GM10266 (cell line): ENCODE measurements around the gene SULF2.
"Not testable (repeated sequence)": the region's sequence is repeated elsewhere in the genome, so short reads cannot be mapped to it uniquely, and the experiment has no call there.

ENCODE experiments used
- DNase-seq: peaks from one replicate; pipeline ENCODE4 v3.0.0; 2012; ENCODE audit errors: extremely low spot score
- CTCF ChIP-seq: IDR thresholded peaks from 2 replicates; pipeline ENCODE4 v1.5.1; 2012; ENCODE audit warnings: mild to moderate bottlenecking, low read depth; ENCODE audit not compliant: control insufficient read depth, insufficient read depth; ENCODE audit errors: missing control alignments

SULF2 gene

DNA sequence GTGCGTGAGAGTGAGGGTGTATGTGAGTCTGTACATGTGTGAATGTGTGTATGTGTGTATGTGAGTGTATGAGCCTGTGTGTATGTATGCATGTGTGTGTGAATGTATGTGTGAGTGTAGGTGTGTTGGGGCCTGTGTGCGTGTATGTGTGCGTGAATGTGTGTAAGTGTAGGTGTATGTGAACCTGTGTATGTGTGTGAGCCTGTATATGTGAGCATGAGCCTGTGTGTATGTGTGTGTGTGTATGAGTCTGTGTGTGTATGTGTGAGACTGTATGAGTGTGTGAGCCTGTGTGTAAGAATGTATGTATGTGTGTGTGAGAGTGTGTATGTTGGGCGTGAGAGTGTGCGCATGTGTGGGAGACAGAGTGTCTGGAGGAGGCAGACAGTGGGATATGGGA is 15.8 kb upstream of the SULF2 start:
- DNase-seq: no peak
- TF ChIP-seq CTCF: no peak

- no peak for TF ChIP-seq CTCF
- DNase-seq: no peak
Observed at GRCh38 chr20:47800623-47801022, 15.3 kb upstream of the SULF2 start.

GRCh38 chr20:47799116-47799715 is 13.9 kb upstream of the SULF2 start:
- DNase-seq: no peak
- TF ChIP-seq CTCF: no peak

DNA sequence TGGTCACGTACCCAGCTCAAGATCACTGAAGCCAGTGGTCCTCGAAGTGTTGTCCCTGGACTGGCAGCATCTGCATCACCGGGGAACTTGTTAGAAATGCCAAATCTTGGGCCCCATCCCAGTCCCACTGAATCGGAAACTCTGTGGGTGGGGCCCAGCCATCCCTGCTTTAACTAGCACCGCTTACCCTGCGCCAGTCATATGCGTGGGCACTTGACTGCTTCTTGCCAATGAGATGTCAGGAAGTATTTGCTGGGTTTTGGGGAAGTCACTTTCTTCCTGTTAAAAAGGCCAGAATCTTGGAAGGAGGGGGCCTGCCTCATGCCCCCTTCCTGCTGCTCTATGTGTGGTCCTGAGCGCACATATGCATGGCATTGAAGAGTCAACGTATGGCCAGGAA is 11.7 kb upstream of the SULF2 start:
- no peak for TF ChIP-seq CTCF
- no peak for DNase-seq

DNA sequence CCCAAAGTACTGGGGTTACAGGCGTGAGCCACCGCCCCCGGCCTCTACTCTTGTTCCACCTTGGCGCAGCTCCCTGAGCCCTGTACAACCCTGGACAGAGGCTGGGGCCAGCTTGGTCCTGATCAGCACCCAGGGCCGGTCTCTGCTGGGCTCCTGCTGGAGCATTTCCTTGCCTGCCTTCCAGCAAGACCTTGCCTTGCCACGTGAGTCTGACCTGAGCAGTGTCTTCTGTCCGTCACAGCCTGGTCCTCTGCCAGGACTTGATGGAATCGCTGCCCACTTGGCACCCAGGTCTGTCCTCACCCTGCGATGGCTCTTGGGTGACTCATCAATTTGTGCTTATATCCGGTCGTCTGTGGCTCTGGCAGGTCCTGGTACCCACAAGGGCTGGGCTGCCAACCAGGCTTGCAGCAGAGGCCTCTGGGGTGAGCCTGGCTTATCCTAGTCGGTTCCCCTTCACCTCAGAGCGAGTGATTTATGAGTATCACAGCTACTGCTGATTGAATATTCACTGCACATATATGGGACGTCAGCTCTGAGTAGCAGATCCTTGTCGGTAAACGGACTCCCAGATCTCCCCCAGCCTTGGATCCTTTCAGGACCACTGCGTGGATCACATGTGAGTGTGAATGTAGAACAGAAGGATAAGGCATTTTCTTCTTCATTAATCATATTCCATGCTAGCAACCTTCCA is 10.1 kb upstream of the SULF2 start:
- TF ChIP-seq CTCF: no peak
- no peak for DNase-seq

DNA sequence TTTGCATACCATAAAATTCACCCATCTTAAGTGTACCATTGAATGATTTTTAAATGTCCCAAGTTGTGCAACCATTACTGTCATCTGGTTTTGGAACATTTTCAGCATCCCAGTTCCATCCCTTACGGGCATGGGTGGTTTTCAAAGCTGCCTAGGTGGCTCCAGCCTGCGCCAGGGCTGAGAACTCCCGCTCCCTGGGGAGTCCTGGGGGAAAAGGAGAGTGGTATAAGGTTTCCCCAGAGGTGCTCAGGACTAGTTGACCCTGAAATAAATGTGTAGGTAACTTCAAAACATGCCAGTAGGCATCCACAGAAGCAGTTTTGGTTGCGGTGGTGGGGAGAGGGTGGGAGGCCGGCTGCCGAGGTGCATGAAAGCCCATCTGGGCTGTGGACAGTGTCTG is 9.0 kb upstream of the SULF2 start:
- DNase-seq: not testable (repeated sequence)

DNA sequence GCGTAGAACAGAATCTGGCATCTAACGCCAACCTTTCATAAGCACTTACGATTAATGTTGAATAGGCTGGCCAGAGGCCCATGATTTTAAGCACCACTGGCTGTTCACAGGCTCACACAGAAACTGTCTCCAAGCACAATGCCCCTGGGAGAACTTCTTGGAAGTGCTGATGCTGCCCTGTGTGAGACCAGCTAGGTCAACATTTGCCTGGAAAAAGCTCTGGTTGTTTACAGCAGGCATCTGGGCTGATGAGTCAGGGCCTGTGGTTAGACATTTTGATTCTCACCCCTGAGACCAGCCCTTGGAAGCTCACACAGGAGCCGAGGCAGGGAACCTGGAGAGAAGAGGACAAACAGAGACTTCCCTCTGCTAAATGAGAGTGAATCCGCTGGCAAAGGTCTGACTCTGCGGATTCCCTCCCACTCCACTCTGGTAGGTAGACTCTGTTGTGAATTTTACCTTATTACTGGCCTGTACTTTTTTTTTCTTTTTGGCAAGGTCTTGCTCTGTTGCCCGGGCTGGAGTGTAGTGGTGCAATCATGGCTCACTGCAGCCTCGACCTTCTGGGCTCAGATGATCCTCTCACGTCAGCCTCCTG is 6.8 kb upstream of the SULF2 start:
- DNase-seq: no peak
- TF ChIP-seq CTCF: no peak

- no peak for DNase-seq
- TF ChIP-seq CTCF: no peak
Observed at GRCh38 chr20:47791084-47791599, 5.9 kb upstream of the SULF2 start.
